Naive B cell (primary cell): Measurements from ENCODE around the gene WBP11. TPM values are rescaled to one million over a fixed set of nuclear protein-coding genes. Genes with fewer than 3 reads are reported as not detected.

ENCODE experiments used
- ATAC-seq, 2 donors: fragments of 150-1000 bp; cut with Tn5 transposase; 2 replicates each; pipeline ENCODE4 v1.10.0; 2021; ENCODE audit warnings: low read depth in 2 of 2, mild to moderate bottlenecking in 2 of 2, moderate library complexity in 2 of 2
- DNase-seq: peaks from one replicate; pipeline ENCODE4 v3.0.0; 2022
- H3K27ac Mint-ChIP-seq, 6 donors: one replicate each; pipeline ENCODE4 v1.8.0; 2020 to 2022; ENCODE audit warnings: mild to moderate bottlenecking in 6 of 6, mixed read lengths in 6 of 6, moderate library complexity in 5 of 6, inconsistent platforms in 2 of 6
- H3K27me3 Mint-ChIP-seq, 3 donors: one replicate each; pipeline ENCODE4 v1.8.0; 2021 to 2022; ENCODE audit warnings: mixed read lengths in 3 of 3, mild to moderate bottlenecking in 1 of 3
- H3K36me3 Mint-ChIP-seq, 2 donors: one replicate each; pipeline ENCODE4 v1.8.0; 2020 to 2022; ENCODE audit warnings: mixed read lengths in 2 of 2, inconsistent platforms in 1 of 2, mild to moderate bottlenecking in 1 of 2
- H3K4me1 Mint-ChIP-seq, 3 donors: one replicate each; pipeline ENCODE4 v1.8.0; 2020 to 2022; ENCODE audit warnings: mixed read lengths in 3 of 3, inconsistent platforms in 1 of 3, mild to moderate bottlenecking in 1 of 3, moderate library complexity in 1 of 3
- H3K4me3 Mint-ChIP-seq, 8 donors: one replicate each; pipeline ENCODE4 v1.8.0; 2020 to 2022; ENCODE audit warnings: mild to moderate bottlenecking in 8 of 8, mixed read lengths in 8 of 8, moderate library complexity in 8 of 8, inconsistent platforms in 2 of 8
- H3K9me3 Mint-ChIP-seq, 7 donors: one replicate each; pipeline ENCODE4 v1.8.0; 2020 to 2022; ENCODE audit warnings: mixed read lengths in 7 of 7, mild to moderate bottlenecking in 5 of 7, inconsistent platforms in 2 of 7, moderate library complexity in 1 of 7
- polyA plus RNA-seq, 6 donors: library from polyadenylated mRNA; unstranded; fragments of 300-500 nt; fragmentation: Illumina TruSeq; gene quantifications; one replicate each; pipeline ENCODE4 v1.2.3, GENCODE V29; 2021; ENCODE audit warnings: low read depth in 6 of 6

WBP11 gene
- polyA plus RNA-seq, 6 donors from 2014 or later, result 37.0 to 69.1 (median 59.0) TPM

GRCh38 chr12:14810167-14810952, 7.1 kb upstream of the WBP11 start:
- Mint-ChIP-seq H3K4me3 (peak overlapping the region in 2 of 8 donors; percentile 34 to 55), H3K36me3 (no peaks in the 10 kb centered on the region)

GRCh38 chr12:14803830-14804160, 517 bp upstream of the WBP11 start:
- DNase-seq (no peak), ATAC-seq (peak in 1 of 2 donors; percentile 0)
- H3K9me3 Mint-ChIP-seq, result no peaks in the 10 kb centered on the region
- H3K36me3 Mint-ChIP-seq, result peaks cover 12% of the 10 kb centered on the region in 2 donors
- no peaks in the 10 kb centered on the region for H3K27me3 Mint-ChIP-seq
- peaks cover 0 to 16% (median 7%) of the 10 kb centered on the region in 3 donors for H3K4me1 Mint-ChIP-seq
- no peak overlapping the region for H3K4me3 Mint-ChIP-seq
- no peak overlapping the region for H3K27ac Mint-ChIP-seq

More at GRCh38 chr12:14810167-14810952, 7.1 kb upstream of the WBP11 start:
- no peaks in the 10 kb centered on the region for H3K9me3 Mint-ChIP-seq
- H3K4me1 Mint-ChIP-seq, result peaks cover 4 to 14% (median 8%) of the 10 kb centered on the region in 3 donors
- DNase-seq, result no peak
- ATAC-seq, result no peak
- H3K27me3 Mint-ChIP-seq, result no peaks in the 10 kb centered on the region
- H3K27ac Mint-ChIP-seq, result peak overlapping the region in 3 of 6 donors; percentile 17 to 80 (median 61)

- Mint-ChIP-seq H3K4me1 (peaks cover 0 to 16% (median 7%) of the 10 kb centered on the region in 3 donors), H3K36me3 (peaks cover 18 to 19% of the 10 kb centered on the region in 2 donors), H3K27ac (no peak overlapping the region), H3K27me3 (no peaks in the 10 kb centered on the region), H3K4me3 (no peak overlapping the region), H3K9me3 (no peaks in the 10 kb centered on the region)
- ATAC-seq, result no peak
- DNase-seq, result no peak
Observed at GRCh38 chr12:14802721-14803010, 612 bp downstream of the WBP11 start.

- H3K36me3 Mint-ChIP-seq, result peaks cover 23% of the 10 kb centered on the region in 2 donors
- no peak overlapping the region for H3K27ac Mint-ChIP-seq
- DNase-seq, result no peak
- no peaks in the 10 kb centered on the region for H3K27me3 Mint-ChIP-seq
- no peaks in the 10 kb centered on the region for H3K9me3 Mint-ChIP-seq
- peak overlapping the region in 1 of 8 donors; percentile 7 for H3K4me3 Mint-ChIP-seq
- ATAC-seq, result no peak
- H3K4me1 Mint-ChIP-seq, result peaks cover 0 to 16% (median 7%) of the 10 kb centered on the region in 3 donors
Observed at GRCh38 chr12:14802247-14802646, 1.0 kb downstream of the WBP11 start.

- Mint-ChIP-seq H3K27me3 (no peaks in the 10 kb centered on the region), H3K4me1 (peaks cover 0 to 4% (median 0%) of the 10 kb centered on the region in 3 donors), H3K27ac (peak overlapping the region in 4 of 6 donors; percentile 5 to 75 (median 43)), H3K9me3 (no peaks in the 10 kb centered on the region), H3K4me3 (no peak overlapping the region), H3K36me3 (peaks cover 47 to 53% of the 10 kb centered on the region in 2 donors)
- DNase-seq, result no peak
- ATAC-seq, result no peak
Observed at GRCh38 chr12:14795028-14795448, 8.2 kb downstream of the WBP11 start.

GRCh38 chr12:14785568-14785967, 17.7 kb downstream of the WBP11 start:
- peaks cover 9 to 30% of the 10 kb centered on the region in 2 donors for H3K36me3 Mint-ChIP-seq
- no peak for ATAC-seq
- peak overlapping the region in 1 of 6 donors; percentile 41 for H3K27ac Mint-ChIP-seq

GRCh38 chr12:14784471-14784870, 18.8 kb downstream of the WBP11 start:
- Mint-ChIP-seq H3K4me3 (no peak overlapping the region), H3K4me1 (peaks cover 0 to 6% (median 0%) of the 10 kb centered on the region in 3 donors), H3K36me3 (peaks cover 9 to 20% of the 10 kb centered on the region in 2 donors), H3K27me3 (no peaks in the 10 kb centered on the region), H3K27ac (peak overlapping the region in 2 of 6 donors; percentile 9 to 15), H3K9me3 (no peaks in the 10 kb centered on the region)
- DNase-seq (no peak), ATAC-seq (no peak)

More at GRCh38 chr12:14785568-14785967, 17.7 kb downstream of the WBP11 start:
- Mint-ChIP-seq H3K9me3 (no peaks in the 10 kb centered on the region), H3K4me1 (peaks cover 0 to 6% (median 0%) of the 10 kb centered on the region in 3 donors), H3K4me3 (no peak overlapping the region), H3K27me3 (no peaks in the 10 kb centered on the region)
- DNase-seq, result no peak

GRCh38 chr12:14782756-14783155, 20.5 kb downstream of the WBP11 start:
- no peaks in the 10 kb centered on the region for H3K9me3 Mint-ChIP-seq
- no peak overlapping the region for H3K27ac Mint-ChIP-seq
- no peaks in the 10 kb centered on the region for H3K27me3 Mint-ChIP-seq
- DNase-seq, result no peak
- peaks cover 0 to 6% (median 0%) of the 10 kb centered on the region in 3 donors for H3K4me1 Mint-ChIP-seq
- H3K36me3 Mint-ChIP-seq, result peaks cover 0 to 11% of the 10 kb centered on the region in 2 donors
- no peak for ATAC-seq
- H3K4me3 Mint-ChIP-seq, result no peak overlapping the region

- no peak for DNase-seq
- Mint-ChIP-seq H3K4me1 (peaks cover 0 to 6% (median 0%) of the 10 kb centered on the region in 3 donors), H3K4me3 (no peak overlapping the region), H3K36me3 (peaks cover 0 to 2% of the 10 kb centered on the region in 2 donors), H3K27me3 (no peaks in the 10 kb centered on the region), H3K9me3 (no peaks in the 10 kb centered on the region), H3K27ac (peak overlapping the region in 1 of 6 donors; percentile 12)
- no peak for ATAC-seq
Observed at GRCh38 chr12:14781563-14781962, 21.7 kb downstream of the WBP11 start.

GRCh38 chr12:14780859-14781258, 22.4 kb downstream of the WBP11 start:
- no peak for ATAC-seq
- DNase-seq, result no peak
- Mint-ChIP-seq H3K27ac (no peak overlapping the region), H3K27me3 (no peaks in the 10 kb centered on the region), H3K4me3 (no peak overlapping the region), H3K4me1 (peaks cover 0 to 6% (median 0%) of the 10 kb centered on the region in 3 donors), H3K36me3 (no peaks in the 10 kb centered on the region), H3K9me3 (no peaks in the 10 kb centered on the region)

GRCh38 chr12:14779834-14780233, 23.4 kb downstream of the WBP11 start:
- Mint-ChIP-seq H3K27ac (no peak overlapping the region), H3K36me3 (no peaks in the 10 kb centered on the region), H3K27me3 (no peaks in the 10 kb centered on the region), H3K4me1 (peaks cover 7 to 16% (median 9%) of the 10 kb centered on the region in 3 donors), H3K9me3 (no peaks in the 10 kb centered on the region), H3K4me3 (no peak overlapping the region)
- no peak for ATAC-seq
- DNase-seq, result no peak

GRCh38 chr12:14777271-14777670, 26.0 kb downstream of the WBP11 start:
- peak overlapping the region in 1 of 6 donors; percentile 60 for H3K27ac Mint-ChIP-seq
- no peaks in the 10 kb centered on the region for H3K9me3 Mint-ChIP-seq
- peaks cover 17 to 32% (median 23%) of the 10 kb centered on the region in 3 donors for H3K4me1 Mint-ChIP-seq
- peak overlapping the region in 2 of 8 donors; percentile 21 to 94 for H3K4me3 Mint-ChIP-seq
- DNase-seq (no peak), ATAC-seq (no peak)
- no peaks in the 10 kb centered on the region for H3K27me3 Mint-ChIP-seq
- H3K36me3 Mint-ChIP-seq, result no peaks in the 10 kb centered on the region

- H3K9me3 Mint-ChIP-seq, result no peaks in the 10 kb centered on the region
- H3K4me1 Mint-ChIP-seq, result peaks cover 26 to 40% (median 29%) of the 10 kb centered on the region in 3 donors
- DNase-seq, result no peak
- peak overlapping the region in 2 of 6 donors; percentile 60 to 65 for H3K27ac Mint-ChIP-seq
- H3K36me3 Mint-ChIP-seq, result no peaks in the 10 kb centered on the region
- no peak for ATAC-seq
- H3K27me3 Mint-ChIP-seq, result no peaks in the 10 kb centered on the region
- H3K4me3 Mint-ChIP-seq, result peak overlapping the region in 2 of 8 donors; percentile 48 to 94
Observed at GRCh38 chr12:14776236-14776961, 26.9 kb downstream of the WBP11 start.

- Mint-ChIP-seq H3K36me3 (no peaks in the 10 kb centered on the region), H3K4me1 (peaks cover 32 to 44% (median 37%) of the 10 kb centered on the region in 3 donors), H3K9me3 (peaks cover 0 to 3% (median 0%) of the 10 kb centered on the region in 7 donors), H3K27ac (peak overlapping the region; percentile 15 to 97 (median 75)), H3K4me3 (peak overlapping the region in 7 of 8 donors; percentile 94 to 100 (median 99)), H3K27me3 (no peaks in the 10 kb centered on the region)
- DNase-seq (no peak), ATAC-seq (no peak)
Observed at GRCh38 chr12:14775636-14775980, 27.7 kb downstream of the WBP11 start.
